Mammary epithelial cell (primary cell): ENCODE data around the gene DGCR8.

Experiments used
- CTCF ChIP-seq, 2 donors: IDR thresholded peaks in 1 of 2; conservative IDR thresholded peaks in 1 of 2; 2 replicates each; pipeline ENCODE4 v1.5.1; 2011 to 2012; ENCODE audit warnings: inconsistent platforms in 2 of 2, low read length in 2 of 2, mild to moderate bottlenecking in 2 of 2, control low read depth in 1 of 2, low read depth in 1 of 2; ENCODE audit not compliant: insufficient read depth in 1 of 2; ENCODE audit errors: extremely low read depth in 1 of 2
- EZH2 ChIP-seq: IDR thresholded peaks from 2 replicates; pipeline ENCODE4 v1.6.1; 2012; ENCODE audit warnings: low read length, inconsistent platforms, borderline replicate concordance

GRCh38 chr22:20129747-20130014 is 49.6 kb downstream of the DGCR8 start:
- TF ChIP-seq CTCF (conservative IDR thresholded peaks at IDR 0.05 in 1 of 2, IDR thresholded peaks at IDR 0.05 in 1 of 2; ENCODE audit: extremely low read depth in 1 of 2, insufficient read depth in 1 of 2, low read depth in 1 of 2, low read length in 2 of 2) (no peak), EZH2 (no peak)
